Panc1 (cell line): ENCODE data around the gene CCL20. TPM values are rescaled to one million over a fixed set of nuclear protein-coding genes. Genes with fewer than 3 reads are reported as not detected.

Source experiments
- ATAC-seq: fragments of 200-7000 bp; cut with Tn5 transposase; 2 replicates; pipeline ENCODE4 v1.9.1; 2020; ENCODE audit warnings: mild to moderate bottlenecking, moderate library complexity
- BruUV-seq: library from RNA; stranded (reverse); fragments of 400-500 nt; replicated peaks from 2 replicates; lab custom pipeline; 2021; lab: Mats Ljungman, UMichigan
- CTCF ChIA-PET: fragments of 300-600 bp; sonication (Branson Sonifier 250); formaldehyde crosslinking; loops from one replicate; lab custom pipeline; 2022; ENCODE audit warnings: antibody characterized with exemption; lab: Charles Lee
- POLR2A ChIA-PET: fragments of 300-600 bp; sonication (Branson Sonifier 250); formaldehyde crosslinking; loops from one replicate; lab custom pipeline; 2022; ENCODE audit warnings: antibody characterized with exemption; lab: Charles Lee
- DNase-seq: peaks from one replicate; pipeline ENCODE4 v3.0.0-alpha.2; 2010; ENCODE audit warnings: low read depth, low spot score
- H3K27ac ChIP-seq: 2 replicates; pipeline ENCODE4 v1.5.1; 2011; ENCODE audit warnings: mild to moderate bottlenecking, low read length, inconsistent platforms
- H3K27me3 ChIP-seq: fragments of 200-500 bp; sonication (Bioruptor generic); 2 replicates; pipeline ENCODE4 v1.6.0; 2014; ENCODE audit warnings: low read length, inconsistent platforms; ENCODE audit not compliant: control insufficient read depth, insufficient read depth
- H3K36me3 ChIP-seq: fragments of 200-500 bp; sonication (Bioruptor generic); 2 replicates; pipeline ENCODE4 v1.5.1; 2014; ENCODE audit warnings: inconsistent platforms, mild to moderate bottlenecking, low read length, moderate library complexity; ENCODE audit not compliant: control insufficient read depth, insufficient read depth
- H3K4me1 ChIP-seq: 2 replicates; pipeline ENCODE4 v1.5.1; 2011; ENCODE audit warnings: inconsistent platforms, mild to moderate bottlenecking, low read length, moderate library complexity; ENCODE audit not compliant: control insufficient read depth, insufficient read depth
- H3K4me3 ChIP-seq, 2 experiments: 2 replicates each; pipeline ENCODE4 v1.5.1; 2011 to 2012; ENCODE audit warnings: low read depth in 2 of 2, low read length in 2 of 2, mild to moderate bottlenecking in 2 of 2, inconsistent platforms in 1 of 2, moderate library complexity in 1 of 2
- H3K9me3 ChIP-seq: fragments of 200-500 bp; sonication (Bioruptor generic); 2 replicates; pipeline ENCODE4 v1.5.1; 2014; ENCODE audit warnings: low read depth, mild to moderate bottlenecking, inconsistent platforms, low read length, moderate library complexity; ENCODE audit not compliant: control insufficient read depth, insufficient read depth
- POLR2AphosphoS5 ChIP-seq: IDR thresholded peaks from 2 replicates; pipeline ENCODE4 v1.6.1; 2012; ENCODE audit warnings: mild to moderate bottlenecking, low read depth, low read length, moderate library complexity
- REST ChIP-seq, 2 experiments: IDR thresholded peaks; 2 replicates each; pipeline ENCODE4 v1.6.1; 2011 to 2012; ENCODE audit warnings: low read depth in 2 of 2, control low read depth in 1 of 2, low read length in 1 of 2, mild to moderate bottlenecking in 1 of 2, moderate library complexity in 1 of 2; ENCODE audit not compliant: insufficient read depth in 1 of 2
- SIN3A ChIP-seq: IDR thresholded peaks from 2 replicates; pipeline ENCODE4 v1.6.1; 2012; ENCODE audit warnings: low read depth, mild to moderate bottlenecking, low read length, moderate library complexity, borderline replicate concordance; ENCODE audit not compliant: insufficient read depth
- TCF7L2 ChIP-seq: IDR thresholded peaks from 2 replicates; pipeline ENCODE4 v1.6.1; 2011; ENCODE audit warnings: mild to moderate bottlenecking, low read depth, low read length, inconsistent platforms
- in situ Hi-C: cut with HindIII; loops from 2 replicates; pipeline ENCODE4 v1.10.0; 2016; ENCODE audit warnings: low sequenced_read_pairs, low pct_unique_long_range_greater_than_20kb
- intact Hi-C: fragments of 100-400 bp; cut with micrococcal nuclease; formaldehyde crosslinking; loops from one replicate; pipeline ENCODE4 v1.10.0; 2022; ENCODE audit not compliant: unreplicated experiment
- total RNA-seq: library from RNA; stranded (reverse); gene quantifications from one replicate; pipeline ENCODE4 v1.2.1, GENCODE V29; 2021; ENCODE audit not compliant: unreplicated experiment
- TF ChIP-seq, protein P1 (sequence below): fragments of 450-650 bp; IDR thresholded peaks from 2 replicates; pipeline ENCODE4 v1.5.1; 2017; ENCODE audit warnings: mild to moderate bottlenecking

Gene CCL20
- total RNA-seq, 1 experiment from 2014 or later = not detected

- in situ Hi-C loops = no loop called here
- POLR2A ChIA-PET = no interaction called here
- DNase-seq = no peak
- H3K4me1 ChIP-seq = no peaks in the 10 kb centered on the region
- no TSS peak for BruUV-seq
- no peak overlapping the region for H3K27ac ChIP-seq
- no peak overlapping the region for H3K4me3 ChIP-seq
- TF ChIP-seq TCF7L2 = no peak
- no peak for TF ChIP-seq REST (IDR thresholded peaks at IDR 0.05; ENCODE audit: insufficient read depth in 1 of 2, low read depth in 2 of 2, low read length in 1 of 2)
- TF ChIP-seq POLR2AphosphoS5 = no peak
- no peak for TF ChIP-seq SIN3A
- TF ChIP-seq, protein P1, sequence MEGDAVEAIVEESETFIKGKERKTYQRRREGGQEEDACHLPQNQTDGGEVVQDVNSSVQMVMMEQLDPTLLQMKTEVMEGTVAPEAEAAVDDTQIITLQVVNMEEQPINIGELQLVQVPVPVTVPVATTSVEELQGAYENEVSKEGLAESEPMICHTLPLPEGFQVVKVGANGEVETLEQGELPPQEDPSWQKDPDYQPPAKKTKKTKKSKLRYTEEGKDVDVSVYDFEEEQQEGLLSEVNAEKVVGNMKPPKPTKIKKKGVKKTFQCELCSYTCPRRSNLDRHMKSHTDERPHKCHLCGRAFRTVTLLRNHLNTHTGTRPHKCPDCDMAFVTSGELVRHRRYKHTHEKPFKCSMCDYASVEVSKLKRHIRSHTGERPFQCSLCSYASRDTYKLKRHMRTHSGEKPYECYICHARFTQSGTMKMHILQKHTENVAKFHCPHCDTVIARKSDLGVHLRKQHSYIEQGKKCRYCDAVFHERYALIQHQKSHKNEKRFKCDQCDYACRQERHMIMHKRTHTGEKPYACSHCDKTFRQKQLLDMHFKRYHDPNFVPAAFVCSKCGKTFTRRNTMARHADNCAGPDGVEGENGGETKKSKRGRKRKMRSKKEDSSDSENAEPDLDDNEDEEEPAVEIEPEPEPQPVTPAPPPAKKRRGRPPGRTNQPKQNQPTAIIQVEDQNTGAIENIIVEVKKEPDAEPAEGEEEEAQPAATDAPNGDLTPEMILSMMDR = no peak
- no peaks in the 10 kb centered on the region for H3K27me3 ChIP-seq
- no peak for ATAC-seq
- CTCF ChIA-PET = no interaction called here
- no peaks in the 10 kb centered on the region for H3K36me3 ChIP-seq
- no peaks in the 10 kb centered on the region; the same call in 1 of the 2 replicates for H3K9me3 ChIP-seq
- intact Hi-C loops = no loop called here
Observed at GRCh38 chr2:227823922-227824321, 10.3 kb downstream of the CCL20 start.

DNA sequence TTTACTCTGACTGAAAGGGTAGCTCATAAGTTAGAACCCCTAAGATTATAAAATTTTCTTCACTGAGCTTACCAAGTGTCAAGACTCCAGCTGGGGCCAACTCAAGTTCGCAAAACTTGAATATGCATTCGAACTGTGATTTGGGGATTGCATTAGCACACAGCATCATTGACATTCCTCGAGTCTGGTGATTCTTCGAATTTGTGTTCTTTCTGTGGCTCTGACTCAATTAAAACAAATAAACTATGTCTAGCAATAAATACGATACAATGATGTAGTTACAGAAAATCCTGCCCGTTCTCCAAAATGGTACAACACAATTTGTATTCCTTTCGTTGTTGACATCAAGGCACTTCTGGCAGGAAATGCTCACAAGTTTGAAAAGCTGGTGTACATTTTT lies 11.1 kb downstream of the CCL20 start:
- ChIA-PET POLR2A (no interaction called here), CTCF (no interaction called here)
- Histone ChIP-seq H3K9me3 (no peaks in the 10 kb centered on the region; the same call in 1 of the 2 replicates), H3K4me1 (no peaks in the 10 kb centered on the region), H3K4me3 (no peak overlapping the region), H3K27me3 (no peaks in the 10 kb centered on the region), H3K36me3 (no peaks in the 10 kb centered on the region), H3K27ac (no peak overlapping the region)
- DNase-seq = no peak
- TF ChIP-seq, protein P1 = no peak
- no peak for TF ChIP-seq TCF7L2
- no peak for TF ChIP-seq REST (IDR thresholded peaks at IDR 0.05; ENCODE audit: insufficient read depth in 1 of 2, low read depth in 2 of 2, low read length in 1 of 2)
- TF ChIP-seq POLR2AphosphoS5 = no peak
- TF ChIP-seq SIN3A = no peak
- ATAC-seq = no peak
- intact Hi-C loops (no loop called here), in situ Hi-C loops (no loop called here)
- no TSS peak for BruUV-seq
